HUDEP-2 (cell line): ENCODE results near the gene GPN3.
"Not testable (repeated sequence)": the region's sequence is repeated elsewhere in the genome, so short reads cannot be mapped to it uniquely, and the experiment has no call there.

Experiments
- DNase-seq, 76 experiments: peaks; one replicate each; lab custom pipeline; 2025; ENCODE audit not compliant: unreplicated experiment in 76 of 76; lab: John Stamatoyannopoulos, UW

GPN3 gene

DNA sequence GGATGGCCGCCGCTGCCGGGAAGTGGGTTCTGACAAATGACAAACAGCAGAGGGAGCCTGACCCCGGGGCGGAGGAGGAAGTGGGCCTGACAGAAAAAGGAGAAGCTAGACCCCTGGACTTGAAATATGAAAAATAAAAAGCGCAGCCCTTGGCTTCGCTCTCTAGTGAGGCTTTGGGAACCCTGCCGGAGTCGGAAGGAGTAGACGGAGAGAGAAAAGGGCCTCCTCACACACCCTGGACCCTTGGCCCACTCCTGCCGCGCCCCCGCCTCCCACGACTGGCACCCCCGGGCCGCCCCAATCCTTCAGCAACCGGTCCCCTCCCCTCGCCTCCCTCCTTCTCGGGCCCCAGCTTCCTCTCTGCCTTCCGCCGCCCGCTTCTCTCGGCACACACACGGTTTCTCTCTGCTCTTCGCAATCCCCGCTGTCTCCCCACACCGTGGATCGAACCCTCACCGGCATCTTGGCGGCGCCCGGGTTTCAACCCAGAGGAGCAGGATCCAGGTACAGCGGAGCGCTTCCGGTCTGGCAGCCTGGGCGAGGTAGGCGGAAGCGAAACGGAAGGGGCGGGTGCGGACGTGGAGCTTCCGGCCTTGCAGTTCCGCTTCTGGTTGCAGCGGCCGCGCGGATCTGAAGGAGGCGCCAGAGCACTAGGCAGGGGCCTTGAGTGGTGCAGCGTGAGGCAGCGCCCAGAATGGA lies 18.1 kb downstream of the GPN3 start, which contains the start of gene ARPC3:
Gene ARPC3, minus strand, starts transcription at position 539 of the 699 bp plus-strand sequence. Its CDS starts 77 bp downstream, at position 462.
- peak in 75 of 76 experiments; percentile 50 to 95 (median 89) for DNase-seq

DNA sequence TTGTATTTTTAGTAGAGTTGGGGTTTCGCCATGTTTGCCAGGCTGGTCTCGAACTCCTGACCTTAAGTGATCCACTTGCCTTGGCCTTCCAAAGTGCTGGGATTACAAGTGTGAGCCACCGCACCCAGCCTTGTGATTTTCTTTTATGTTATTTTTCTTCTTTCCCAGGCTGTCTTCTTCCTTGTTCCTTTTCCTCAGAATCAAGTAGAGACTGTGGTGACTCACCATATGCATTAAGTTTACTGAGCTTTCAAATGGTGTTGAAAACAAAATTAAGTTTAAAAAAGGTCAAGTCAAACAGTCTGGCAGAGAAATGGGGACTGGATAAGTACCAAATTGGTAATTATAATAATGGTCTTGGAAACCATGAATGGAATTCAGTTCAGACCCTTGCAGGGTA lies 23.6 kb downstream of the GPN3 start:
- no peak for DNase-seq

DNA sequence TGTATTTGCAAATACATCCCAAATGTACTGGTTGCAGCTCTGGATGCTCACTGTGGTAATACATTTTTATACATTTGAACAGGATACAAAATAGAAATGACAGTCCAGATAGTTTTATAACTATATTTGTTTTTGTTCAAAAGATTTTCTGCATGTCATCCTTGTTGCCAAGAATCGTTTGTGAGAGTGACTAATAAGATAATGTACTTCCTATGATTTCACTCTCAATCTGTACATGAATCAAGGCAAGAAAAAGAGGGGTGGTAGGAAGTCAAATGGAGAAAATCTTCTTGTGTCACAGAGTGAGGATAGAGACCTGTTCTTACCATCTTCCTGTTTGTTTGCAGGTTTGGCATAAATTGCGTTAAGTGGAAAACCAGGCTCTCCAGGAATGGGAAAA lies 31.8 kb downstream of the GPN3 start:
- DNase-seq: no peak

DNA sequence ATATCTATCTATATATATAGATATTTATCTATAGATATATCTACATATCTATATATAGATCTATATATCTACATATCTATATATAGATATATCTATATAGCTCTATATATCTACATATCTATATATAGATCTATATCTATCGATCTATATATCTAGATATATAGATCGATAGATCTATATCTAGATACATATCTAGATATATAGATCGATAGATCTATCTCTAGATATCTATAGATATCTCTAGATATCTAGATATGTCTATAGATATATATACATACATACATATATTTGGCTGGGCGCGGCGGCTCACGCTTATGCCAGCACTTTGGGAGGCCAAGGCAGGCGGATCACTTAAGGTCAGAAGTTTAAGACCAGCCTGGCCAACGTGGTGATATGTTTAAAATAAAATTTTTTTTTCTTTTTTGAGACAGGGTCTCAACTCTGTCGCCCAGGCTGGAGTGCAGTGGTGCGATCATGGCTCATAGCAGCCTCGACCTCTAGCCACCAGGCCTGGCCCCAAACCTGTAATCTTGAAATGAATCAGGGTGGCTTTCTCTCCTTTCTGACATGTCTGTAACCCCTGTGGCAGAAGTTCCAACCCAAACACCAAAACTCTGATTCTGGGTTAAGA lies 36.0 kb downstream of the GPN3 start:
- DNase-seq: no peak

DNA sequence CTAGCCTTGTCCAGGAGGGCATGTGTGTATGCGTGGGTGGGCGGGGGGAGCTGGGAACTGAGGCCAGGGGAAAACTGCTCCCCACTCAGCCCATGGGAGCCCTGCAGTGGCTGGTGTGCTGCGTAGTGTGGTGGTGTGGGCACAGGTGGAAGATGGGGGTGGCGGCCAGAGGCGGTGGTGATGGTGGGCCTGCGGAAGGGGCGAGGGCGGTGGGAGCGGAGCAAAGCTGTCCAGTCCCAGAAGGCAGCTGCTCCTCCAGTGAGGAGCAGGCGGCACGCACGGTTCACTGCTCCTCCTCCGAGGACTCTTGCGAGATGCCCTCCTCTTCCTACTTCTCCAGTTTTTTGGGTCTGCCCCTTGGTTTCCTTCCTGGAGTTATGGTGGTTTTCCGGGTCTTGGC lies 38.4 kb downstream of the GPN3 start:
- not testable (repeated sequence) for DNase-seq

DNA sequence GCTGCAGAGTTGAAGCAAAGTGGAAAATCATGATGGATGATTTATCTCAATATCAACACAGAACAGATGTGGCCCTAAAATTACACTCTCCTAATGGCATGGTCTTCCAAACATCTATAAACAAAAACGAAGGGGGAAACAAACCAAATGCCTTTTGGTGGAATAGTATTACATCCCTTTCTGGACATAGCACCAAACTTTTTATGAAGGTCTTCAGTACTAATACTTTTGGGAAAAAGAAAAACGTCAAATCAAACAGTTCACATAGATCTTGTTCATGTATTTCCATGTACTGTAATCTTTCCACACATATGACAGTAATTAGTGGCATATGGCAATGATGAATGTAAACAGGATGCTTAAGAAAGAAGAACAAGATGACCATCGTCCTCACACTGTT lies 41.7 kb downstream of the GPN3 start:
- no peak for DNase-seq

DNA sequence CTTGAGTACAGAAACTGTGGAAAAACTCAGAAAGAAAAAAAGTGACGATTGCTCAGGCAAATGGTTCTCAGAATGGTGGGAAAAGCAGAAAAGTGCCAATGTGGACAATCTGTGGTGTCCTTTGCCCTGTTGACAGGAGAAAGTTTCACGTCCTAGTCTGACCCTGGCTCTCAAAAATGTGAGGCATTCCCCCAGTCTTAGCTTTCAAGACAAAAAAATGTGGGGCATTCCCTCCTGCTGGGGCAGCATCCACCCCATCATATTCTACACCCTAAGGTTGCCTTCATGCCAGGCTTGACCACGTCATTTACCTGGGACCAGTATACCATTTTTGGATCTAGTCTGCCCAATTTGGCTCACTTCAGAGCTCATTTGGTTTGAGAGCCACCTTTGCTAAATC lies 43.8 kb downstream of the GPN3 start:
- DNase-seq: peak in 1 of 76 experiments; percentile 3

DNA sequence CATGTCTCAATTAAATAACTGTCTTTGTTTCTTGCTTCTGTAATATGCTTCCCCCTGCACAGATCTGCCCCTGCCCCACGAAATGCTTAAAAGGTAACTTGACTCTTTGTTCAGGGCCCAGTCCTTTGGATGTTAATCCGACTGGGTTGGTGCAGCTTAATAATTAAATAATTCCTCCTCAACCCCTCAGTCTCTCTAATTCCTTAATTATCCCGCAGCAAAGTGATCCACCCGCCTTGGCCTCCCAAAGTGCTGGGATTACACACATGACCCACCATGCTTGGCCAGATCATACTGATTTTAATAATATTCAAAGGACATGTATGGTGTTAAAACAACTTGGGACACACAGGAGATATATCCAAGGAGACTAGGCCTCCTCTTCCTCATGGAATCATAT lies 46.4 kb downstream of the GPN3 start:
- no peak for DNase-seq

DNA sequence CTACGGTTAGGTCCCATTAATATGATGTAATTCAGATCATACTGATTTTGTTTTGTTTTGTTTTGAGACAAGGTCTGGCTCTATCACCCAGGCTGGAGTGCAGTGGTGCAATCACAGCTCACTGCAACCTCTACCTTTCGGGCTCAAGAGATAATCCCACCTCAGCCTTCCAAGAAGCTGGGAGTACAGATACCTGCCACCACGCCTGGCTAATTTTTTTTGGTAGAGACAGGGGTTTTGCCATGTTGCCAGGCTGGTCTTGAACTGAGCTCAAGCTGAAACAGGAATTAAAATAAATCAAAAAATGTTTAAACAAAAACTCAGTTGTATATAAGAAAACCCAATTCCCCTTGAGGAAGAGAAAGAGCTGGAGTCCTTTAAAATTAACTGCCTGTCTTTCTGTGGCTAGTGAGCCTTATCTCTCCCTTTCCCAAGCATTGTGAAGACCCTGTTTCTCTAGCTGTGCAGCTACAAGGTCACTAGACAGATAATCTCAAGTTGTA lies 46.8 kb downstream of the GPN3 start:
- no peak for DNase-seq

DNA sequence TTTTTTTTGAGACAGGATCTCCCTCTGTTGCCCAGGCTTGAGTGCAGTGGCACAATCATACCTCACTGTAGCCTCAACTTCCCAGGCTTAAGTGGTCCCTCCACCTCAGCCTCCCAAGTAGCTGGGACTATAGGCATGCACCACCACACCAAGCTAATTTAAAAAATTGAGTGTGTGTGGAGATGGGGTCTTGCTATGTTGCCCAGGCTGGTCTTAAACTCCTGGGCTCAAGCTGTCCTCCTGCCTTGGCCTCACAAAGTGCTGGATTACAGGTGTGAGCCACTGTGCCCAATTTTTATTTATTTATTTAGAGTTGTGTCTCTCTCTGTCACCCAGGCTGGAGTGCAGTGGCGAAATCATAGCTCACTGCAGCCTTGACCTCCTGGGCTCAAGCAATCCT lies 47.4 kb downstream of the GPN3 start:
- DNase-seq: not testable (repeated sequence)

DNA sequence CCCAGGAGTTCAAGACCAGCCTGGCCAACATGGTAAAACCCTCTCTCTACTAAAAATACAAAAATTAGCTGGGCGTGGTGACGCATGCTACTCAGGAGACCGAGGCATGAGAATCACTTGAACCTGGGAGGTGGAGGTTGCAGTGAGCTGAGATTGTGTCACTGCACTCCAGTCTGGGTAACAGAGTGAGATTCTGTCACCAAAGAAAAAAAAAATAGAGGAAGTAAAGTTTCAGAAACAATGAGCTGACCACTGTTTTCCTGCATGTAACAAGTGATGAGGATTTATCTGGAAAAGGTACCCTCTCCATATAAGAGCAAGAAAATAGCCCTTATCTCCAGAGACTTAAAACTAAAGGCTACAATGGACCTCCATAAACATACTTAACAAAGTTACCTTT lies 50.9 kb downstream of the GPN3 start:
- not testable (repeated sequence) for DNase-seq

DNA sequence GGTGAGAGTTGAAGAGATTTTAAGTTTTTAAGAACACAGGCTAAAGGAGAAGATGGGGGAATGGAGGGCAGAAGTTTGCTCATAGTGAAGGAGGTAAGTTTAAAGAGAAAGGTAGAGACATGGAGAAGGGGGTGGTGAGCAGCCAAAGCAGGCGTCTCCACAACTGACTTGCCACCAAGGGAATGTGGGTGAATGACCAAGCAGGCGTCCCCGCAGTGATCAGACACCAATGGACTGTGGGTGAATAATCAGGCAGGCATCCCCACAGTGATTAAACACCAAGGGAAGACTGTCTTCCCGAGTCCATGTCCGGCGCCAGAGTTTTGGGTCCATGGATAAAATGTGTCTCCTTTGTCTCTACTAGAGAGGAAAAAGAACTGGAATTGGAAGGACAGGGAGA lies 58.0 kb downstream of the GPN3 start:
- not testable (repeated sequence) for DNase-seq

DNA sequence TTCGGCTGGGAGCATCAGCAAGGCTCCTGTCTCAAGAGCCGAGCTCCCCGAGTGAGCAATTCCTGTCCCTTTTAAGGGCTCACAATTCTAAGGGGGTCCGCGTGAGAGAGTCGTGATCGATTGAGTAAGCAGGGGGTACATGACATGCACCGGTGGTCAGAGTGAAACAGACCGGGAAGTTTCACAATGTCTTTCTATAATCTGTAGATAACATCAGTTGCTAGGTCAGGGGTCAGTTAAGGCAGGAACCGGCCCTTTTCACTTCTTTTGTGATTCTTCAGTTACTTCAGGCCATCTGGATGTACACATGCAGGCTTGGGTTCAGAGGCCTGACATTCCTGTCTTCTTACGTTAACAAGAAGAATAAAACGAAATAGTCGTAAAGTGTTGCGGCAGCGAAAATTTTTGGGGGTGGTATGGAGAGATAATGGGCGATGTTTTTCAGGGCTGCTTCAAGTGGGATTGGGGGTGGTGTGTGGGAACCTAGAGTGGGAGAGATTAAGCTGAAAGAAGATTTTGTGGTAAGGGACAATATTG lies 62.9 kb downstream of the GPN3 start:
- not testable (repeated sequence) for DNase-seq

DNA sequence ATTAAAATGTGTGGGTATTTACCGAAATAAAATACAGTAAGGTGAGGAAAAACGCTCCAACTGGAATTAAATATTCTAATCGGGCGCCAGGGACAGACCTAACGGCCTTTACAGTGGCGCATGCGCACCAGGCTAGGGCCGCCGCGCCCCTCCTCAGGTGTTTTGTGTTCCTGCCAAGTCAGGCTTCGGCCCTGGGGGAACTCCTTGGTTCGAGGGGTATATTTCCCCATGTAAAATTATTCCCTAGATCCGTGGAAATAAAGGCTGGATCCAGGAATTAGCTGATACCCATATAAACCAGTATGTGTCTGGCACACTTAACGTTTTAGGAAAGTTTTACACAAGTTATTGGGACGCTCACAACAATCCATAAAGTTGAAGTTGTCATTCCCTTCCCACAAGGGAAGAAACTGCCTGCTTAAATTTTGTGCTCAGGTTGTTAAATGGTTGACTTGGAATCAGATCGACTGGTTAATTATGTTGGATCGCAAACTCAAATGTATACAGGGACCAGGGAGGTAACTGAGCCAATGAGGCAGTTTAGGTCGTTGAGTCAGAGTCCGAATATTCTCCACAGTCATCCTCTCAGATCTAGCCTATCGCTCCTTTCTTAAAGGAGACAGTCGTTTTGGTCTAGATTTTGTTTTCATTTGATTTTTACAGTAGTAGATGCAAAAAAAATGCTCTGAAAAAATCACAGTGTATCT lies 63.9 kb downstream of the GPN3 start:
- DNase-seq: peak in 70 of 76 experiments; percentile 6 to 80 (median 54)

DNA sequence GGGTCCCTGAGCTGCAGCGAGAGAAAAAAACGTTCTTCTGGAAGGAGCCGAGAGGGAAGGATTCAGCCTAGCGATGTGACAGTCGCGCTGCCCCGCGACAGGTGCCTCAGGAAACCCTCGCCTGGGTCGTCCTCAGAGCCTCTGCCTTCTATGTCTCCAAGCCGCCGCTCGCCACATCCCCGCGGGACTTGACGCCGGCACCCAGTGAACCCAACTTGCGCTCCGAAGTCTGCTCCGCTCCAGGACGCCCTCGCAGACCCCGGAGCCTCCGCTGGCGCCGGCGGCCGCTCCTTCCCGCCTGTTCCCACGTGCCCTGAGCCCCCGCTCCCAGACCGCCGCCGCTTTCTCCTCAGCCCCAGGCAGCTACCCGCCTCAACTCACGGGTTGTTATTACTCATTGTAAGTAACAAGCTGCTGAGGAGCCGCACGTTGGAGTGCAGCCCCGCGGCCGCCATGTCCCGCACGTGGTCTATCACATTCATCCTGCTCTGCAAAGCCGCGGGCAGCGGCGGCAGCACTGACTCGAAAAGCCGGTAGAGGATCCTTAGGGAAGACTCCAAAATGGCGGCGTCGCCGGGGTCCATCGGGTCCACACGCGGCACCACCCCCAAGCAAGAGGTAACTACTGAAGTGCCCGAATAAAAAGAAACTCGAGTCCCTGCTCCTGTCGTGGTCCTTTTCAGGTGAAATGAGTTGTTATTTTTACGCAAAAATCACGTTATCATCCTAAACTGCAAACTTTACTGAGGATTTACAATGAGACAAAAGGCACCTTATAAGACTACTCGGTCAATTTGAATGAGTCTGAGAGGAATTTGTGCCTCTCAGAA lies 64.7 kb downstream of the GPN3 start, which contains the start of gene ANAPC7:
Gene ANAPC7, minus strand, starts transcription at position 563 of the 830 bp plus-strand sequence. Its CDS starts 81 bp downstream, at position 482.
- peak in 75 of 76 experiments; percentile 8 to 88 (median 77) for DNase-seq
